Naive thymus-derived CD4-positive, alpha-beta T cell (primary cell): ENCODE measurements around the gene PDE4D. TPM values are rescaled to one million over a fixed set of nuclear protein-coding genes. Genes with fewer than 3 reads are reported as not detected.

ENCODE experiments used
- ATAC-seq: fragments of 150-1000 bp; cut with Tn5 transposase; 2 replicates; pipeline ENCODE4 v1.10.0; 2021; ENCODE audit warnings: mild to moderate bottlenecking, moderate library complexity
- CTCF ChIA-PET: fragments of 350-600 bp; sonication (Branson Sonifier 250); formaldehyde crosslinking; loops from one replicate; lab custom pipeline; 2021; ENCODE audit warnings: antibody characterized with exemption; lab: Charles Lee
- POLR2A ChIA-PET: fragments of 350-600 bp; sonication (Branson Sonifier 250); formaldehyde crosslinking; loops from one replicate; lab custom pipeline; 2021; ENCODE audit warnings: antibody characterized with exemption, inconsistent platforms; lab: Charles Lee
- DNase-seq, 9 donors: peaks; one replicate each; pipeline versions ENCODE4 v3.0.0 to v3.0.0-alpha.2; 2020 to 2022; ENCODE audit warnings: mixed read lengths in 1 of 9
- H3K27ac ChIP-seq: one replicate; pipeline ENCODE4 v1.7.0; 2013; ENCODE audit warnings: mild to moderate bottlenecking, low read depth, low read length, moderate library complexity
- H3K27me3 ChIP-seq, 2 donors: one replicate each; pipeline ENCODE4 v1.7.0; 2013; ENCODE audit warnings: low read length in 2 of 2, mild to moderate bottlenecking in 2 of 2, moderate library complexity in 2 of 2; ENCODE audit not compliant: control insufficient read depth in 2 of 2, insufficient read depth in 2 of 2
- H3K36me3 ChIP-seq, 3 experiments: 1 replicate in 2 of 3; 2 replicates in 1 of 3; pipeline ENCODE4 v1.7.0; 2013; ENCODE audit warnings: low read length in 3 of 3, mild to moderate bottlenecking in 3 of 3, moderate library complexity in 1 of 3; ENCODE audit not compliant: insufficient read depth in 3 of 3, control insufficient read depth in 2 of 3
- H3K4me1 ChIP-seq, 2 donors: one replicate each; pipeline ENCODE4 v1.7.0; 2013; ENCODE audit warnings: low read length in 2 of 2, mild to moderate bottlenecking in 2 of 2, moderate library complexity in 1 of 2; ENCODE audit not compliant: control insufficient read depth in 2 of 2, insufficient read depth in 2 of 2
- H3K4me3 ChIP-seq: 2 replicates; pipeline ENCODE4 v1.7.0; 2013; ENCODE audit warnings: mild to moderate bottlenecking, low read length
- H3K9me3 ChIP-seq, 3 experiments: 1 replicate in 2 of 3; 2 replicates in 1 of 3; pipeline ENCODE4 v1.7.0; 2013; ENCODE audit warnings: low read length in 3 of 3; ENCODE audit not compliant: control insufficient read depth in 2 of 3
- H3K27ac Mint-ChIP-seq, 9 donors: one replicate each; pipeline ENCODE4 v1.8.0; 2020 to 2022; ENCODE audit warnings: mixed read lengths in 9 of 9, mild to moderate bottlenecking in 8 of 9, moderate library complexity in 5 of 9, inconsistent platforms in 2 of 9
- H3K27me3 Mint-ChIP-seq, 5 donors: one replicate each; pipeline ENCODE4 v1.8.0; 2021 to 2022; ENCODE audit warnings: mixed read lengths in 5 of 5, mild to moderate bottlenecking in 1 of 5
- H3K36me3 Mint-ChIP-seq, 5 donors: one replicate each; pipeline ENCODE4 v1.8.0; 2020 to 2022; ENCODE audit warnings: mixed read lengths in 5 of 5, mild to moderate bottlenecking in 3 of 5, inconsistent platforms in 1 of 5
- H3K4me1 Mint-ChIP-seq, 7 donors: one replicate each; pipeline ENCODE4 v1.8.0; 2020 to 2022; ENCODE audit warnings: mixed read lengths in 7 of 7, mild to moderate bottlenecking in 3 of 7, inconsistent platforms in 1 of 7
- H3K4me3 Mint-ChIP-seq, 10 donors: one replicate each; pipeline ENCODE4 v1.8.0; 2020 to 2022; ENCODE audit warnings: mild to moderate bottlenecking in 10 of 10, mixed read lengths in 10 of 10, moderate library complexity in 6 of 10, inconsistent platforms in 2 of 10
- H3K9me3 Mint-ChIP-seq, 11 donors: one replicate each; pipeline ENCODE4 v1.8.0; 2020 to 2022; ENCODE audit warnings: mixed read lengths in 11 of 11, mild to moderate bottlenecking in 4 of 11, inconsistent platforms in 1 of 11, moderate library complexity in 1 of 11
- intact Hi-C, 2 donors: fragments of 100-400 bp; cut with micrococcal nuclease; formaldehyde crosslinking; loops; one replicate each; pipeline ENCODE4 v1.15.1; 2023
- polyA plus RNA-seq, 2 donors: library from polyadenylated mRNA; unstranded; fragments of 300-500 nt; fragmentation: Illumina TruSeq; gene quantifications; one replicate each; pipeline ENCODE4 v1.2.3, GENCODE V29; 2021
- total RNA-seq, 6 experiments: library from RNA in 5 of 6; stranded (reverse) in 5 of 6; gene quantifications; 1 replicate in 5 of 6; 2 replicates in 1 of 6; pipeline ENCODE4 v1.2.3 and lab custom pipeline; 2021 to 2026

Gene PDE4D
- total and polyA plus RNA-seq, 7 experiments from 2014 or later: 4.9 to 102 (median 38.8) TPM

DNA sequence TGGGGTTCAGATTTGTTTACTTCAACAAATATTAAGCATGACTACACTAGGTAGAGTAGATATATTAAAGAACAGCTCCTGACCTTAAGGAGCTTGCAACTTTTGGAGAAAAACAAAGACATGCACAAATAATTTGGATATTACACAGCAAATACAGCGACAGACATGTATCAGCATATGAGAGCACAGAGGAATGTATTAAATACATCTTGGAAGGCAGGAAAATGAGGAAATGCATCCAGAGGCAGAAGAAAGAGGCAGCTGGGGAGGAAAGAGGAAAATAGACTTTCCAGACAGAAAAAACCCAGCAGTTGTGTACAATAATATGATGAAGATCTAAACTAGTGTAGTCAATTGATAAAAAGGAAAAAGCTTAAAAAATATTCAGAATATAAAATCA lies 392.2 kb downstream of the PDE4D start:
- Mint-ChIP-seq H3K36me3 (no peaks in the 10 kb centered on the region), H3K9me3 (peaks cover 0 to 5% (median 0%) of the 10 kb centered on the region in 11 donors), H3K27ac (no peak overlapping the region), H3K4me3 (no peak overlapping the region), H3K27me3 (peaks cover 0 to 33% (median 8%) of the 10 kb centered on the region in 5 donors), H3K4me1 (no peaks in the 10 kb centered on the region)
- Histone ChIP-seq H3K27me3 (no peaks in the 10 kb centered on the region), H3K9me3 (no peaks in the 10 kb centered on the region), H3K36me3 (no peaks in the 10 kb centered on the region), H3K4me3 (no peak overlapping the region), H3K27ac (no peak overlapping the region), H3K4me1 (no peaks in the 10 kb centered on the region)
- intact Hi-C loops: no loop called here
- DNase-seq: no peak
- CTCF ChIA-PET: no interaction called here
- ATAC-seq: no peak
- POLR2A ChIA-PET: no interaction called here

DNA sequence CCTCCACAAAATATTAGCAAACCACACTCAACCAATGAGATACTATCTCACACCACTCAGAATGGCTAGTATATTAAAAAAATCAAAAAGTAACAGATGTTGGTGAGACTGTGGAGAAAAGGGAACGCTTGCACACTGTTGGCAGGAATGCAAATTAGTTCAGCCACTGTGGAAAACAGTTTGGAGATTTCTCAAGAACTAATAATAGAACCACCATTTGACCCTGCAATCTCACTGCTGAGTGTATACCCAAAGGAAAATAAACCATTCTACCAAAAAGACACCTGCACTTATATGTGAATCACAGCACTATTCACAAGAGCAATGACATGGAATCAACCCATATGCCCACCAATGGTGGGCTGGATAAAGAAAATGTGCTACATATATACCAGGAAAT lies 393.5 kb downstream of the PDE4D start:
- no peaks in the 10 kb centered on the region for H3K4me1 Mint-ChIP-seq
- Histone ChIP-seq H3K36me3 (no peaks in the 10 kb centered on the region), H3K4me3 (no peak overlapping the region), H3K27me3 (no peaks in the 10 kb centered on the region), H3K4me1 (no peaks in the 10 kb centered on the region), H3K27ac (no peak overlapping the region), H3K9me3 (no peaks in the 10 kb centered on the region)
- no peak overlapping the region for H3K4me3 Mint-ChIP-seq
- ChIA-PET POLR2A (no interaction called here), CTCF (no interaction called here)
- H3K27ac Mint-ChIP-seq: no peak overlapping the region
- H3K27me3 Mint-ChIP-seq: peaks cover 0 to 33% (median 8%) of the 10 kb centered on the region in 5 donors
- ATAC-seq: no peak
- no peak for DNase-seq
- peaks cover 0 to 5% (median 0%) of the 10 kb centered on the region in 11 donors for H3K9me3 Mint-ChIP-seq
- no peaks in the 10 kb centered on the region for H3K36me3 Mint-ChIP-seq
- intact Hi-C loops: no loop called here

GRCh38 chr5:59497207-59497606 lies 396.3 kb downstream of the PDE4D start:
- Histone ChIP-seq H3K27ac (no peak overlapping the region), H3K9me3 (no peaks in the 10 kb centered on the region), H3K27me3 (no peaks in the 10 kb centered on the region), H3K4me1 (no peaks in the 10 kb centered on the region), H3K4me3 (no peak overlapping the region), H3K36me3 (no peaks in the 10 kb centered on the region)
- intact Hi-C loops: loop anchor here in 1 of 2 donors (5.0 kb wide), 1 partner anchor 105 kb away; no protein-coding TSS in a partner anchor
- H3K27me3 Mint-ChIP-seq: peaks cover 0 to 38% (median 8%) of the 10 kb centered on the region in 5 donors
- H3K36me3 Mint-ChIP-seq: no peaks in the 10 kb centered on the region
- no peak overlapping the region for H3K27ac Mint-ChIP-seq
- H3K4me1 Mint-ChIP-seq: no peaks in the 10 kb centered on the region
- ChIA-PET CTCF (no interaction called here), POLR2A (no interaction called here)
- no peak for ATAC-seq
- peaks cover 0 to 5% (median 0%) of the 10 kb centered on the region in 11 donors for H3K9me3 Mint-ChIP-seq
- no peak overlapping the region for H3K4me3 Mint-ChIP-seq
- no peak for DNase-seq

GRCh38 chr5:59496524-59497134 lies 396.9 kb downstream of the PDE4D start:
- Mint-ChIP-seq H3K36me3 (no peaks in the 10 kb centered on the region), H3K9me3 (peaks cover 0 to 5% (median 0%) of the 10 kb centered on the region in 11 donors), H3K27me3 (peaks cover 0 to 35% (median 8%) of the 10 kb centered on the region in 5 donors), H3K27ac (no peak overlapping the region), H3K4me1 (no peaks in the 10 kb centered on the region), H3K4me3 (no peak overlapping the region)
- intact Hi-C loops: loop anchor here in 1 of 2 donors (5.0 kb wide), 1 partner anchor 104 kb away; no protein-coding TSS in a partner anchor
- H3K4me3 ChIP-seq: no peak overlapping the region
- H3K27ac ChIP-seq: no peak overlapping the region
- no peaks in the 10 kb centered on the region for H3K9me3 ChIP-seq
- no peaks in the 10 kb centered on the region for H3K36me3 ChIP-seq
- ChIA-PET POLR2A (no interaction called here), CTCF (no interaction called here)
- no peaks in the 10 kb centered on the region for H3K4me1 ChIP-seq
- no peaks in the 10 kb centered on the region for H3K27me3 ChIP-seq
- ATAC-seq: no peak
- DNase-seq: no peak

GRCh38 chr5:59491945-59492344 lies 401.6 kb downstream of the PDE4D start:
- Mint-ChIP-seq H3K4me1 (no peaks in the 10 kb centered on the region), H3K4me3 (no peak overlapping the region), H3K27me3 (peaks cover 0 to 7% (median 3%) of the 10 kb centered on the region in 5 donors), H3K36me3 (no peaks in the 10 kb centered on the region), H3K27ac (no peak overlapping the region), H3K9me3 (peaks cover 0 to 2% (median 0%) of the 10 kb centered on the region in 11 donors)
- Histone ChIP-seq H3K36me3 (no peaks in the 10 kb centered on the region), H3K9me3 (no peaks in the 10 kb centered on the region), H3K4me3 (no peak overlapping the region), H3K27me3 (no peaks in the 10 kb centered on the region), H3K27ac (no peak overlapping the region), H3K4me1 (no peaks in the 10 kb centered on the region)
- POLR2A ChIA-PET: no interaction called here
- CTCF ChIA-PET: no interaction called here
- intact Hi-C loops: no loop called here
- ATAC-seq (no peak), DNase-seq (no peak)

DNA sequence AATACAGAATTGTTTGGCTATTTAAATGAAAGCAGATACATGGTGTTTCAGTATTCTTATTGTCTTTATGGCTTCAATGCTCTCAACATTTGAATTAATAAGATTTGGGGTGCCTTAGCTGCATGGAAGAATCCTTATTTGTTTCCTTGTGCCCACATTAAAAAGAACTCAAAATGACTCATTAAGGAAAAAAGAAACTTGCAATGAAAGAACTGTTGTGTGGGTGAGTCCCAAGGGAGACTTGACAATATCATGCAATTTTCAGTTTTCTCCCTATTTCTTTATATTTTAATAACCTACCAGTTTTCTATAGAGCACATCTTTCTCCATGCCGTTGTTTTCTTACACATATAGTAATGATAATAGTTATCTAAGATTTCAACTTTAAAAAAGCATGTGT lies 404.0 kb downstream of the PDE4D start:
- no peak for ATAC-seq
- ChIA-PET CTCF (no interaction called here), POLR2A (no interaction called here)
- peaks cover 0 to 4% of the 10 kb centered on the region in 2 donors for H3K27me3 ChIP-seq
- DNase-seq: no peak
- H3K9me3 ChIP-seq: no peaks in the 10 kb centered on the region
- Mint-ChIP-seq H3K9me3 (no peaks in the 10 kb centered on the region), H3K4me1 (no peaks in the 10 kb centered on the region), H3K4me3 (no peak overlapping the region), H3K27me3 (peaks cover 0 to 7% (median 0%) of the 10 kb centered on the region in 5 donors), H3K27ac (no peak overlapping the region), H3K36me3 (no peaks in the 10 kb centered on the region)
- intact Hi-C loops: no loop called here
- no peak overlapping the region for H3K4me3 ChIP-seq
- H3K4me1 ChIP-seq: no peaks in the 10 kb centered on the region
- no peak overlapping the region for H3K27ac ChIP-seq
- H3K36me3 ChIP-seq: no peaks in the 10 kb centered on the region
